Right kidney (tissue), 1 donor: ENCODE measurements around the gene CFAP20DC.
"Not testable (repeated sequence)": the region's sequence is repeated elsewhere in the genome, so short reads cannot be mapped to it uniquely, and the experiment has no call there.

Source experiments
- DNase-seq: peaks from one replicate; pipeline ENCODE4 v3.0.0-alpha.2; 2016

CFAP20DC gene

GRCh38 chr3:59023612-59024011 lies 26.2 kb downstream of the CFAP20DC start:
- no peak for DNase-seq

- no peak for DNase-seq
Observed at GRCh38 chr3:59017617-59017984, 32.2 kb downstream of the CFAP20DC start.

GRCh38 chr3:59016930-59017616 lies 32.8 kb downstream of the CFAP20DC start:
- DNase-seq, result no peak

GRCh38 chr3:59013611-59014010 lies 36.2 kb downstream of the CFAP20DC start:
- DNase-seq, result no peak

- DNase-seq, result no peak
Observed at GRCh38 chr3:59006634-59007517, 42.9 kb downstream of the CFAP20DC start.

GRCh38 chr3:59001675-59002074 lies 48.1 kb downstream of the CFAP20DC start:
- no peak for DNase-seq

GRCh38 chr3:58999774-59000160 lies 50.1 kb downstream of the CFAP20DC start:
- DNase-seq, result no peak

GRCh38 chr3:58999134-58999773 lies 50.6 kb downstream of the CFAP20DC start:
- DNase-seq, result no peak

GRCh38 chr3:58998476-58999117 lies 51.2 kb downstream of the CFAP20DC start:
- DNase-seq, result no peak

GRCh38 chr3:58996730-58997129 lies 53.1 kb downstream of the CFAP20DC start:
- no peak for DNase-seq

- peak; percentile 13 for DNase-seq
Observed at GRCh38 chr3:58994746-58995330, 55.0 kb downstream of the CFAP20DC start.

GRCh38 chr3:58993547-58993946 lies 56.3 kb downstream of the CFAP20DC start:
- DNase-seq, result no peak

GRCh38 chr3:58991623-58992022 lies 58.2 kb downstream of the CFAP20DC start:
- DNase-seq, result no peak

GRCh38 chr3:58991026-58991425 lies 58.8 kb downstream of the CFAP20DC start:
- DNase-seq, result no peak

GRCh38 chr3:58989955-58990354 lies 59.9 kb downstream of the CFAP20DC start:
- no peak for DNase-seq

- DNase-seq, result no peak
Observed at GRCh38 chr3:58989163-58989562, 60.7 kb downstream of the CFAP20DC start.

- no peak for DNase-seq
Observed at GRCh38 chr3:58988041-58988440, 61.8 kb downstream of the CFAP20DC start.

GRCh38 chr3:58986654-58987053 lies 63.2 kb downstream of the CFAP20DC start:
- no peak for DNase-seq

GRCh38 chr3:58979840-58980239 lies 70.0 kb downstream of the CFAP20DC start:
- DNase-seq, result no peak

- no peak for DNase-seq
Observed at GRCh38 chr3:58973796-58974195, 76.0 kb downstream of the CFAP20DC start.

- not testable (repeated sequence) for DNase-seq
Observed at GRCh38 chr3:58967866-58968265, 82.0 kb downstream of the CFAP20DC start.

GRCh38 chr3:58965865-58966264 lies 84.0 kb downstream of the CFAP20DC start:
- no peak for DNase-seq
